ENCODE data around the gene ANKRD37.

Gene ANKRD37, protein sequence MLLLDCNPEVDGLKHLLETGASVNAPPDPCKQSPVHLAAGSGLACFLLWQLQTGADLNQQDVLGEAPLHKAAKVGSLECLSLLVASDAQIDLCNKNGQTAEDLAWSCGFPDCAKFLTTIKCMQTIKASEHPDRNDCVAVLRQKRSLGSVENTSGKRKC

GRCh38 chr4:185396724-185397385, at the start of gene ANKRD37:
TSS of gene ANKRD37 (plus strand) at chr4:185396841. CDS start at chr4:185396924, 83 bp downstream.
- peak; percentile 10 for DNase-seq (ENCODE audit: extremely low spot score)
- CTCF ChIA-PET, result no interaction called here
- POLR2A ChIA-PET, result interaction anchor here (0.7 to 4.0 kb wide), 17 partner anchors 8 to 315 kb away, joined by 3 to 29 read pairs (median 3); partner anchors contain the start of gene UFSP2
- no peak for TF ChIP-seq PKNOX1 (IDR thresholded peaks at IDR 0.05)
- no peak for TF ChIP-seq ZNF384 (IDR thresholded peaks at IDR 0.05)
- no peak for TF ChIP-seq CTBP1 (IDR thresholded peaks at IDR 0.05; ENCODE audit: borderline replicate concordance)
- TF ChIP-seq ELF4 (IDR thresholded peaks at IDR 0.05), result no peak
- TF ChIP-seq HDGF (IDR thresholded peaks at IDR 0.05; ENCODE audit: borderline replicate concordance), result no peak
- no peak for TF ChIP-seq FOXK2 (IDR thresholded peaks at IDR 0.05)
- no peak for TF ChIP-seq SP1 (IDR thresholded peaks at IDR 0.05)

- DNase-seq (ENCODE audit: extremely low spot score), result no peak
- CTCF ChIA-PET, result no interaction called here
- TF ChIP-seq BHLHE40 (IDR thresholded peaks at IDR 0.05; ENCODE audit: borderline replicate concordance), result no peak
- TF ChIP-seq ELF4 (IDR thresholded peaks at IDR 0.05), result no peak
- no peak for TF ChIP-seq SUZ12 (IDR thresholded peaks at IDR 0.05)
- no peak for TF ChIP-seq ZNF384 (IDR thresholded peaks at IDR 0.05)
- no peak for TF ChIP-seq TARDBP (IDR thresholded peaks at IDR 0.05)
- POLR2A ChIA-PET, result no interaction called here
These were observed 49.6 kb upstream of the ANKRD37 start for GRCh38 chr4:185346975-185347601.

DNA sequence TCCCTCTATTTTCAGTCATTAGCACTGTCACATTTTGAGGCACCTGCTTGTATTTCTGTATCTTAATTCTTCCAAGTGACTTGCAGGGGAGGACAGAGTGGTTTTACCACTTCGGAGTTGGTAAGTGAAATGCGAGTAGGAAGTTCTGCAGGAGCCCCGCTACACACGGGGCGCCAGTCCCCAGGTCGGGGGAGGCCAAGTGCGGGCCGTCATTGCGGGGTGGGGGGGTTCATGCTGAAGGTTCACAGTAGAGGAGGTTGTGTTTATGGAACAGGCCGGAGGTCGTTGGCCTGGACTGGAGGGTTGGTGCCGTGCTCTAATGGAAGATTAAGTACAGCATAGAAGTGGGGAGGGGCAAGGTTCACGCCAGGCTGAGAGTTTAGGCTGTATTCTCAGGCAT, 45.0 kb upstream of the ANKRD37 start:
- DNase-seq (ENCODE audit: extremely low spot score), result no peak
- CTCF ChIA-PET, result no interaction called here
- TF ChIP-seq NFRKB (IDR thresholded peaks at IDR 0.05) (no peak), LEF1 (IDR thresholded peaks at IDR 0.05; ENCODE audit: borderline replicate concordance) (no peak), TARDBP (IDR thresholded peaks at IDR 0.05) (no peak), HDGF (IDR thresholded peaks at IDR 0.05; ENCODE audit: borderline replicate concordance) (no peak), SP1 (IDR thresholded peaks at IDR 0.05) (no peak)
- POLR2A ChIA-PET, result no interaction called here

- no peak for TF ChIP-seq CTBP1 (IDR thresholded peaks at IDR 0.05; ENCODE audit: borderline replicate concordance)
- no peak for TF ChIP-seq PKNOX1 (IDR thresholded peaks at IDR 0.05)
- no peak for TF ChIP-seq ARNT (IDR thresholded peaks at IDR 0.05)
- no peak for TF ChIP-seq SP1 (IDR thresholded peaks at IDR 0.05)
- no peak for TF ChIP-seq FOXM1 (IDR thresholded peaks at IDR 0.05; ENCODE audit: borderline replicate concordance)
- TF ChIP-seq LEF1 (IDR thresholded peaks at IDR 0.05; ENCODE audit: borderline replicate concordance), result no peak
- no peak for TF ChIP-seq TARDBP (IDR thresholded peaks at IDR 0.05)
- no peak for TF ChIP-seq ZNF384 (IDR thresholded peaks at IDR 0.05)
- TF ChIP-seq L3MBTL2 (conservative IDR thresholded peaks at IDR 0.05), result no peak
- TF ChIP-seq SUZ12 (IDR thresholded peaks at IDR 0.05), result no peak
- CTCF ChIA-PET, result no interaction called here
- POLR2A ChIA-PET, result interaction anchor here (0.7 kb wide), 1 partner anchor 17 kb away, joined by 3 read pairs; no protein-coding TSS in a partner anchor
- no peak for DNase-seq (ENCODE audit: extremely low spot score)
These were observed 44.4 kb upstream of the ANKRD37 start for GRCh38 chr4:185352202-185352601.

GRCh38 chr4:185352741-185353140, 43.9 kb upstream of the ANKRD37 start:
- POLR2A ChIA-PET, result interaction anchor here (0.7 kb wide), 1 partner anchor 18 kb away, joined by 3 read pairs; no protein-coding TSS in a partner anchor
- DNase-seq (ENCODE audit: extremely low spot score), result no peak
- CTCF ChIA-PET, result no interaction called here

More at GRCh38 chr4:185352741-185353140, 43.9 kb upstream of the ANKRD37 start:
- TF ChIP-seq ELF4 (IDR thresholded peaks at IDR 0.05), result no peak
- TF ChIP-seq L3MBTL2 (conservative IDR thresholded peaks at IDR 0.05), result no peak
- TF ChIP-seq NFRKB (IDR thresholded peaks at IDR 0.05), result no peak
- TF ChIP-seq LEF1 (IDR thresholded peaks at IDR 0.05; ENCODE audit: borderline replicate concordance), result no peak
- TF ChIP-seq FOXK2 (IDR thresholded peaks at IDR 0.05), result no peak
- no peak for TF ChIP-seq FOXM1 (IDR thresholded peaks at IDR 0.05; ENCODE audit: borderline replicate concordance)
- TF ChIP-seq CTBP1 (IDR thresholded peaks at IDR 0.05; ENCODE audit: borderline replicate concordance), result no peak
- TF ChIP-seq BHLHE40 (IDR thresholded peaks at IDR 0.05; ENCODE audit: borderline replicate concordance), result no peak
- TF ChIP-seq TARDBP (IDR thresholded peaks at IDR 0.05), result no peak
- TF ChIP-seq HDGF (IDR thresholded peaks at IDR 0.05; ENCODE audit: borderline replicate concordance), result no peak
- TF ChIP-seq PKNOX1 (IDR thresholded peaks at IDR 0.05), result no peak
- no peak for TF ChIP-seq SUZ12 (IDR thresholded peaks at IDR 0.05)
- TF ChIP-seq ARNT (IDR thresholded peaks at IDR 0.05), result no peak
- no peak for TF ChIP-seq FOXA1 (IDR thresholded peaks at IDR 0.05)
- TF ChIP-seq SP1 (IDR thresholded peaks at IDR 0.05), result no peak
- no peak for TF ChIP-seq ZNF384 (IDR thresholded peaks at IDR 0.05)
